WI38 (cell line): Measurements from ENCODE around the gene CIC.

Experiments used
- H3K4me3 ChIP-seq: 2 replicates; pipeline ENCODE4 v1.5.1; 2011; ENCODE audit warnings: low read depth, mild to moderate bottlenecking, control low read depth, low read length
- CTCF ChIP-seq: IDR thresholded peaks from 2 replicates; pipeline ENCODE4 v1.5.1; 2012; ENCODE audit warnings: low read depth, mild to moderate bottlenecking, control low read depth, low read length

The CIC gene

DNA sequence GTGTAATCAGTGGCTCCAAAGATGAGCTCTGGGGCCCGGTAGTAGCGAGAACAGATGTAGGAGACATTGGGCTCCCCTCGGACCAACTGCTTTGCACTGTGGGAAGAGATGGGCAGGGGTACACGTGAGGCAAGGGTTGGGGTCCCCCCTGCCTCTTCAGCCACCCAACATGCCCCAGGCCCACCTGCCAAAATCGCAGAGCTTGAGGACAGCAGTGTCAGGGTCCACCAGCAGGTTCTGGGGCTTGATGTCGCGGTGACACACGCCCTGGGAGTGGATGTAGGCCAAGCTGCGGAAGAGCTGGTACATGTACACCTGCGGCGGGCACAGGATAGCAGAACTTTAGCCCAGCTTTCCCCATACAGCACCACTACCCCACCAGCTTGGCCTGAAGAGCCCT, 34.7 kb upstream of the CIC start:
- TF ChIP-seq CTCF: no peak
- no peak overlapping the region for H3K4me3 ChIP-seq

DNA sequence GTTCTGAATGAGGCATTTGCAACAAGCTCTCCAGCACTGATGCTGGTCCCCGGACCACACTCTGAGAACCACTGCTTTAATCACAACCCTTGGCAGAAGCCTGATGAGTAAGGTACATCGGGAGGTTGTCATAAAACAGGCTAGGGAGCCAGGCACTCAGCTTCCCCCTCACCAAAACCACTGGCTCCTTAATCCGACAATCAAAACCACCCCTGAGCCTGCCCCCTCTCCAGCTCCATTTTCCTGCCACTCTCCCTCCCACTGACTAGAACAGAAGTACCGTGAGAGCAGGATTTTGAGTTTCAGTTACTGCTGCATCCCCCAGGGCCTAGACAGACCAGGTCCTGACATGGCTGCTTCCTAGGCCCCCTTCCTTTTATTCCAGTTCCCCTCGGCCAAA, 33.9 kb upstream of the CIC start:
- H3K4me3 ChIP-seq: no peak overlapping the region
- TF ChIP-seq CTCF: no peak

GRCh38 chr19:42239544-42240220, 29.4 kb upstream of the CIC start:
- no peak for TF ChIP-seq CTCF
- no peak overlapping the region for H3K4me3 ChIP-seq

DNA sequence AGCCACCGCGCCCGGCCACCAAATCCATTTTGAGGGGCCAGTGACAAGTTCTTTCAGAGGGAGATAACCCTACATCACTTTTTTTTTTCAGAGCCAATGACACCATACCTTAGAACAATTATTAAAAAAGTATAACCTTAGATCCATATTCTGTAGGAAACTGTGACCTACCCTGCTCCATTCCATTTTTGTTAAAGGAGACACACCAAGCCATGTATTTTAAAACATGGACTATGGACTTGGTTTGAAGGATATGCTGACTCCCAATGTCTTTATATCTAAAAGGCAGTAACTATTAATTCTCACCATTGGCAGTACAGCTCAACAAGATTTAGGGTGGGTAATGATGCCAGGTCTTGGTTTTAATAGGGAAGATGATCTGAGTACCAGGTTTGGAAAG, 27.8 kb upstream of the CIC start:
- peak overlapping the region; percentile 88 for H3K4me3 ChIP-seq
- no peak for TF ChIP-seq CTCF

DNA sequence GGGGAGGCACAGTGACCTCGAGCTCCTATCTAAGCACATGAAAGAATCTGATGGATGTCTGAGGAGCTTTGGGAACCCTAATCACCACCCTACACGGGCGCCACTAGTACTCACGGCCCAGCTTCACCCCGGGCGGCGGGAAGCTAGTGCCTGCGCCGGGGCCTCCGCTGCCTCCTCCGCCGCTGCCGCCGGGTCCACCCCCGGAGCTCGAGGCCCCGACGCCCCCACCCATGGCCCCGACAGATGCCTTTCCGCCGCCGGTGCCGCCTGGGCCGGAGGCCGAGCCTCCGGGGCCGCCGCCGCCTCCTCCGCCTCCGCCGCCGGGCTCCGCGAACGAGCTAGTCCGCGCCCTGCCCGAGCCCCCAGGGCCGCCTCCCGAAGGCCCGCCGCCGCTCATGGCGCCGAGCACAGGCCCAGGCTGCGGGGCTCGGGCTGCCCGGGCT, 27.0 kb upstream of the CIC start:
- TF ChIP-seq CTCF: no peak
- H3K4me3 ChIP-seq: peak overlapping the region; percentile 88

DNA sequence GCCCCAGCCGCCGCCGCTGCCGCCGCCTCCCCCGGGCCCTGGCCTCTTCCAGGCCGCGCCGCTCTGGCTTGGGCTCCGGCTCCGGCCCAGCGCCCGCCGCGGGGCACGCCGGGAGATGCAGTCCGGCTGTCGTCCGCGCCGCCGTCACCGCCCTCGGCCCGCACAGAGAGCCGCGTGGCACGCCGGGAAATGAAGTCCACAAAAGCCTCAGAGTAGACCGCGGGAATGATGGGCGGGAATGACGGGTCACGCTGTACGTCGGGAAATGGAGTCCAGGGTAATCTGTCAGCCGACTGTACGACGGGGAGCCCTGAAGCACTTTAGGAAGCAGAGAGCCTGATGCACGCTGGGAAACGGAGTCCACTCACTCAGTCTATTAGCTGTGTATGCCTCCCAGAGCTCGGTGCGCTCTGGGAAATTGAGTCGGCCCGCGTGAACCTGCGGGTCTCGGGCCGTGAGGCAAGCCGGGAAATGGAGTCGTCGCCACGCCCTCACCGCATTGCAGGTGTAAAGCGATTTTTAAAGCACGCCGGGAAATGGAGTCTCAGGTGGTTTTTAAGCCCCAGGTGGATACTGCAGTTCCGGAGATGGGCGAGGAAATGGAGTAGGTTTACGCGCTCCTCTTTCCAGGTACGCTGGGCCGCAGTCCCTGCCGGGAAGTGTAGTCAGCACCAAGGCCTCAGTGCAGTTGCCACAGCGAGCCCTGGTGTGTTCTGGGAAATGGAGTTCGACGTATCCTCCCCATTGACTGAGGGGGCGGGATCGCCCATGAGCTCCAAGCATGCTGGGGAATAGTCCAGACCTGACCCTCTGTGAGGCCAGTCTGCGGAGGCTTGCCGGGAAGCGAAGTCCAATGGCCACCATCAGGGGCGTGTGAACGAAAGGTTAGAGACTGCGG, 26.3 kb upstream of the CIC start, which contains the start of gene GSK3A:
TSS of gene GSK3A (minus strand) at position 91 of the 898 bp plus-strand sequence. CDS start 137 bp downstream, outside the sequence.
- no peak for TF ChIP-seq CTCF
- peak within 1 kb of the TSS; percentile 88 for H3K4me3 ChIP-seq
